Neural cell (in vitro differentiated cells): ENCODE measurements around the gene CDC42BPB. TPM values are rescaled to one million over a fixed set of nuclear protein-coding genes. Genes with fewer than 3 reads are reported as not detected.

Experiments used
- H2AFZ ChIP-seq: fragments of 200-600, 300-800 bp; sonication (generic), shearing (Covaris generic); 2 replicates; pipeline ENCODE4 v1.6.0; 2014; ENCODE audit warnings: low read depth, mild to moderate bottlenecking, antibody characterized with exemption, low read length, moderate library complexity
- H3F3A ChIP-seq: fragments of 200-600 bp; shearing (Covaris generic); 2 replicates; pipeline ENCODE4 v1.6.1; 2016; ENCODE audit warnings: mild to moderate bottlenecking, moderate library complexity, mixed read lengths, antibody characterized with exemption, low read length; ENCODE audit not compliant: insufficient read depth, poor library complexity, severe bottlenecking
- H3K27ac ChIP-seq: fragments of 200-600, 300-800 bp; sonication (generic), shearing (Covaris generic); 2 replicates; pipeline ENCODE4 v1.5.1; 2014; ENCODE audit warnings: mild to moderate bottlenecking, low read length, moderate library complexity
- H3K27me3 ChIP-seq: fragments of 300-800, 200-600 bp; sonication (generic), shearing (Covaris generic); 2 replicates; pipeline ENCODE4 v1.6.0; 2014; ENCODE audit warnings: mild to moderate bottlenecking, low read depth, low read length, moderate library complexity; ENCODE audit not compliant: insufficient read depth
- H3K36me3 ChIP-seq: fragments of 300-800, 200-600 bp; sonication (generic), shearing (Covaris generic); 2 replicates; pipeline ENCODE4 v1.5.1; 2014; ENCODE audit warnings: mild to moderate bottlenecking, antibody characterized with exemption, low read length, moderate library complexity; ENCODE audit not compliant: insufficient read depth
- H3K4me2 ChIP-seq: fragments of 300-800, 200-600 bp; sonication (generic), shearing (Covaris generic); 2 replicates; pipeline ENCODE4 v1.6.0; 2014; ENCODE audit warnings: mild to moderate bottlenecking, low read length
- H3K4me3 ChIP-seq: fragments of 300-800, 200-600 bp; sonication (generic), shearing (Covaris generic); 2 replicates; pipeline ENCODE4 v1.5.1; 2014; ENCODE audit warnings: mild to moderate bottlenecking, low read length, moderate library complexity
- H3K79me2 ChIP-seq: fragments of 200-600 bp; shearing (Covaris generic); replicated peaks from 2 replicates; pipeline ENCODE4 v1.6.0; 2014; ENCODE audit warnings: mild to moderate bottlenecking, low read length, moderate library complexity; ENCODE audit not compliant: insufficient read depth
- H3K9ac ChIP-seq: fragments of 300-800, 200-600 bp; sonication (generic), shearing (Covaris generic); 2 replicates; pipeline ENCODE4 v1.6.1; 2016; ENCODE audit warnings: mild to moderate bottlenecking, low read length, mixed read lengths
- H3K9me2 ChIP-seq: fragments of 200-600 bp; shearing (Covaris generic); 2 replicates; pipeline ENCODE4 v1.6.1; 2016; ENCODE audit warnings: mild to moderate bottlenecking, low read length, mixed read lengths; ENCODE audit not compliant: insufficient read depth
- H3K9me3 ChIP-seq: fragments of 200-600, 300-800 bp; sonication (generic), shearing (Covaris generic); 2 replicates; pipeline ENCODE4 v1.6.1; 2016; ENCODE audit warnings: mild to moderate bottlenecking, mixed run types, low read length, moderate library complexity, mixed read lengths
- H4K20me1 ChIP-seq: fragments of 200-600 bp; shearing (Covaris generic); 2 replicates; pipeline ENCODE4 v1.6.1; 2016; ENCODE audit warnings: mild to moderate bottlenecking, mixed run types; ENCODE audit not compliant: insufficient read depth
- EP300 ChIP-seq: fragments of 450-650 bp; conservative IDR thresholded peaks from 2 replicates; pipeline ENCODE4 v1.6.1; 2014; ENCODE audit warnings: antibody characterized with exemption, mild to moderate bottlenecking, moderate library complexity; ENCODE audit not compliant: poor library complexity, severe bottlenecking
- EZH2 ChIP-seq: fragments of 200-600, 300-800 bp; shearing (Covaris generic), sonication (generic); IDR thresholded peaks from 2 replicates; pipeline ENCODE4 v1.6.1; 2014; ENCODE audit warnings: antibody characterized with exemption, low read length, borderline replicate concordance, mild to moderate bottlenecking; ENCODE audit not compliant: insufficient read depth, poor library complexity, severe bottlenecking
- MXI1 ChIP-seq: fragments of 450-650 bp; conservative IDR thresholded peaks from 2 replicates; pipeline ENCODE4 v1.6.1; 2014; ENCODE audit warnings: antibody characterized with exemption, mild to moderate bottlenecking; ENCODE audit not compliant: poor library complexity, severe bottlenecking
- POLR2AphosphoS5 ChIP-seq: IDR thresholded peaks from 2 replicates; pipeline ENCODE4 v1.6.1; 2012
- RAD21 ChIP-seq: fragments of 450-650 bp; conservative IDR thresholded peaks from 2 replicates; pipeline ENCODE4 v1.6.1; 2014; ENCODE audit warnings: antibody characterized with exemption, mild to moderate bottlenecking, moderate library complexity
- SMC3 ChIP-seq: fragments of 450-650 bp; conservative IDR thresholded peaks from 2 replicates; pipeline ENCODE4 v1.6.1; 2014; ENCODE audit warnings: antibody characterized with exemption, mild to moderate bottlenecking, moderate library complexity; ENCODE audit not compliant: poor library complexity
- TAF1 ChIP-seq: IDR thresholded peaks from 2 replicates; pipeline ENCODE4 v1.6.1; 2012; ENCODE audit warnings: low read depth
- polyA plus RNA-seq: library from polyadenylated mRNA; depleted of rRNA; stranded (reverse); fragments of >200 nt; gene quantifications from 2 replicates; pipeline ENCODE4 v1.2.3, GENCODE V29; 2014
- TF ChIP-seq, protein P1 (sequence below): fragments of 450-650 bp; IDR thresholded peaks from 2 replicates; pipeline ENCODE4 v1.5.1; 2014; ENCODE audit warnings: antibody characterized with exemption, mild to moderate bottlenecking, moderate library complexity; ENCODE audit not compliant: poor library complexity, severe bottlenecking
- TF ChIP-seq, protein P2 (sequence below): IDR thresholded peaks from 2 replicates; pipeline ENCODE4 v1.6.1; 2012; ENCODE audit warnings: borderline replicate concordance

CDC42BPB gene
- polyA plus RNA-seq, 1 donor from 2014 or later = 43.8 TPM

GRCh38 chr14:102933618-102934231, 123.6 kb downstream of the CDC42BPB start:
- Histone ChIP-seq H3K9me2 (no peaks in the 10 kb centered on the region), H3K27ac (no peak overlapping the region), H2AFZ (no peak overlapping the region), H4K20me1 (no peaks in the 10 kb centered on the region), H3K36me3 (no peaks in the 10 kb centered on the region), H3F3A (no peaks in the 10 kb centered on the region), H3K9ac (no peak overlapping the region), H3K4me2 (no peak overlapping the region), H3K79me2 (no peaks in the 10 kb centered on the region), H3K27me3 (peaks cover 26% of the 10 kb centered on the region), H3K9me3 (no peaks in the 10 kb centered on the region), H3K4me3 (no peak overlapping the region)
- TF ChIP-seq, protein P1, sequence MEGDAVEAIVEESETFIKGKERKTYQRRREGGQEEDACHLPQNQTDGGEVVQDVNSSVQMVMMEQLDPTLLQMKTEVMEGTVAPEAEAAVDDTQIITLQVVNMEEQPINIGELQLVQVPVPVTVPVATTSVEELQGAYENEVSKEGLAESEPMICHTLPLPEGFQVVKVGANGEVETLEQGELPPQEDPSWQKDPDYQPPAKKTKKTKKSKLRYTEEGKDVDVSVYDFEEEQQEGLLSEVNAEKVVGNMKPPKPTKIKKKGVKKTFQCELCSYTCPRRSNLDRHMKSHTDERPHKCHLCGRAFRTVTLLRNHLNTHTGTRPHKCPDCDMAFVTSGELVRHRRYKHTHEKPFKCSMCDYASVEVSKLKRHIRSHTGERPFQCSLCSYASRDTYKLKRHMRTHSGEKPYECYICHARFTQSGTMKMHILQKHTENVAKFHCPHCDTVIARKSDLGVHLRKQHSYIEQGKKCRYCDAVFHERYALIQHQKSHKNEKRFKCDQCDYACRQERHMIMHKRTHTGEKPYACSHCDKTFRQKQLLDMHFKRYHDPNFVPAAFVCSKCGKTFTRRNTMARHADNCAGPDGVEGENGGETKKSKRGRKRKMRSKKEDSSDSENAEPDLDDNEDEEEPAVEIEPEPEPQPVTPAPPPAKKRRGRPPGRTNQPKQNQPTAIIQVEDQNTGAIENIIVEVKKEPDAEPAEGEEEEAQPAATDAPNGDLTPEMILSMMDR = no peak
- TF ChIP-seq, protein P2, sequence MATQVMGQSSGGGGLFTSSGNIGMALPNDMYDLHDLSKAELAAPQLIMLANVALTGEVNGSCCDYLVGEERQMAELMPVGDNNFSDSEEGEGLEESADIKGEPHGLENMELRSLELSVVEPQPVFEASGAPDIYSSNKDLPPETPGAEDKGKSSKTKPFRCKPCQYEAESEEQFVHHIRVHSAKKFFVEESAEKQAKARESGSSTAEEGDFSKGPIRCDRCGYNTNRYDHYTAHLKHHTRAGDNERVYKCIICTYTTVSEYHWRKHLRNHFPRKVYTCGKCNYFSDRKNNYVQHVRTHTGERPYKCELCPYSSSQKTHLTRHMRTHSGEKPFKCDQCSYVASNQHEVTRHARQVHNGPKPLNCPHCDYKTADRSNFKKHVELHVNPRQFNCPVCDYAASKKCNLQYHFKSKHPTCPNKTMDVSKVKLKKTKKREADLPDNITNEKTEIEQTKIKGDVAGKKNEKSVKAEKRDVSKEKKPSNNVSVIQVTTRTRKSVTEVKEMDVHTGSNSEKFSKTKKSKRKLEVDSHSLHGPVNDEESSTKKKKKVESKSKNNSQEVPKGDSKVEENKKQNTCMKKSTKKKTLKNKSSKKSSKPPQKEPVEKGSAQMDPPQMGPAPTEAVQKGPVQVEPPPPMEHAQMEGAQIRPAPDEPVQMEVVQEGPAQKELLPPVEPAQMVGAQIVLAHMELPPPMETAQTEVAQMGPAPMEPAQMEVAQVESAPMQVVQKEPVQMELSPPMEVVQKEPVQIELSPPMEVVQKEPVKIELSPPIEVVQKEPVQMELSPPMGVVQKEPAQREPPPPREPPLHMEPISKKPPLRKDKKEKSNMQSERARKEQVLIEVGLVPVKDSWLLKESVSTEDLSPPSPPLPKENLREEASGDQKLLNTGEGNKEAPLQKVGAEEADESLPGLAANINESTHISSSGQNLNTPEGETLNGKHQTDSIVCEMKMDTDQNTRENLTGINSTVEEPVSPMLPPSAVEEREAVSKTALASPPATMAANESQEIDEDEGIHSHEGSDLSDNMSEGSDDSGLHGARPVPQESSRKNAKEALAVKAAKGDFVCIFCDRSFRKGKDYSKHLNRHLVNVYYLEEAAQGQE = no peak
- TF ChIP-seq EZH2 = no peak
- TF ChIP-seq SMC3 = no peak
- TF ChIP-seq RAD21 = no peak
- no peak for TF ChIP-seq MXI1
- TF ChIP-seq TAF1 = no peak
- TF ChIP-seq EP300 = no peak
- no peak for TF ChIP-seq POLR2AphosphoS5

DNA sequence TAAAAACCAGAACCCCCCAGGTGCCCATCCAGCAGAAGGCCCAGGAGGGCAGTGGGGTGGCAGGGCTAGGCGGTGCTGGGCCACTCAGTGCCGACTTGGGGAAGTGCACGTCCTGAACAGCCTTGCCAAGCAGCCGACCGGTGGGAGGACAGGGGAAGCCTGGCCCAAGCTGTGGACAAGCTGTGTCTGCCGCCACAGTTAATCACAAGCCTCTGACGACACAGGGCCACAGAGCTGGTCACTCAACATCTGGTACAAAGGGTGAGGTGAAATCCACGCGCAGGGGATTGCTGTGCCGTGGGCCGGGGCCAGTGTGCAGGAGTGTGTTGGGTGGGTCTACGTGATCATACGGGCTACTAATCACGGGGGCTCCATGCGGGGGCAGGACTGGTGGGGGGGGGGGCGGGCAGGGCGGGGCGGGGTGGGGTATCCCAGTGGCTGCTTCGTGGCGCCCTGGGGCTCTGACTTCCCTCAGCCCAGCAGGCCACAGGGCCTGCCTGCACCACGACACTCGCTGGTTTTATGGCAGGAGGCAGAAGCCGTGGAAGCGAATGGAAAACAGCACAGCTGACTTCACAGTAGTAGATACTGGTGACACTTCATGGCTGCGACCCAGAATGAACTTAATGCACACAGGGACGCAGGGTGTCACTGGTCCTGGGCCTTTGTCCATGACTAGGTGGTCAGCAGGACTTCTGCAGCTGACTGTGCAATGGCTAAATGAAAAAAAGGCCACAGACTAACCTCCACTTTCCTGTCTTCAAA, 124.7 kb downstream of the CDC42BPB start:
- H3K36me3 ChIP-seq = no peaks in the 10 kb centered on the region
- peaks cover 37% of the 10 kb centered on the region for H3K27me3 ChIP-seq
- no peaks in the 10 kb centered on the region for H3K9me2 ChIP-seq
- no peak overlapping the region for H3K27ac ChIP-seq
- no peak overlapping the region for H3K4me3 ChIP-seq
- TF ChIP-seq POLR2AphosphoS5 (no peak), RAD21 (no peak), SMC3 (no peak), MXI1 (no peak)
- TF ChIP-seq, protein P2 = no peak
- TF ChIP-seq, protein P1 = no peak
- no peaks in the 10 kb centered on the region for H3K79me2 ChIP-seq
- no peak overlapping the region for H3K9ac ChIP-seq
- H2AFZ ChIP-seq = no peak overlapping the region
- H4K20me1 ChIP-seq = no peaks in the 10 kb centered on the region
- no peaks in the 10 kb centered on the region for H3K9me3 ChIP-seq
- H3K4me2 ChIP-seq = no peak overlapping the region
- no peaks in the 10 kb centered on the region for H3F3A ChIP-seq
